SK-N-SH (cell line): Measurements from ENCODE around the gene DCTN3. TPM values are rescaled to one million over a fixed set of nuclear protein-coding genes. Genes with fewer than 3 reads are reported as not detected.
A peak's percentile ranks its signal among the peaks of the same experiment; 100 is the strongest.

Experiments
- CTCF ChIA-PET: fragments of 300-600, 350-600 bp; formaldehyde crosslinking; extraction: SDS; loops from one replicate; lab custom pipeline; 2021; lab: Yijun Ruan, JAX
- POLR2A ChIA-PET: fragments of 350-600 bp; sonication (Branson Sonifier 250); formaldehyde crosslinking; extraction: SDS; loops from one replicate; lab custom pipeline; 2020; ENCODE audit warnings: antibody characterized with exemption, inconsistent platforms; lab: Yijun Ruan, JAX
- DNase-seq: peaks from one replicate; pipeline ENCODE4 v3.0.0; 2012
- H2AFZ ChIP-seq: fragments of 200-600 bp; sonication (generic); 2 replicates; pipeline ENCODE4 v1.8.1; 2016; ENCODE audit warnings: antibody characterized with exemption, mild to moderate bottlenecking, low read depth
- H3F3A ChIP-seq: fragments of 200-600 bp; sonication (generic); replicated peaks from 2 replicates; pipeline ENCODE3; 2016; ENCODE audit warnings: antibody characterized with exemption, mild to moderate bottlenecking; ENCODE audit not compliant: insufficient read depth
- H3K27ac ChIP-seq, 2 experiments: fragments of 200-500 bp in 1 of 2; fragments of 200-600 bp in 1 of 2; sonication (Bioruptor generic) in 1 of 2; sonication (generic), shearing (Covaris generic) in 1 of 2; 2 replicates each; pipeline versions ENCODE4 v1.5.1 to v1.6.1; 2014 to 2016; ENCODE audit warnings: low read depth in 2 of 2, inconsistent platforms in 1 of 2, low read length in 1 of 2, mild to moderate bottlenecking in 1 of 2, mixed read lengths in 1 of 2
- H3K27me3 ChIP-seq: fragments of 200-600 bp; sonication (generic), shearing (Covaris generic); 2 replicates; pipeline ENCODE4 v1.6.1; 2016; ENCODE audit warnings: mixed run types; ENCODE audit not compliant: insufficient read depth
- H3K36me3 ChIP-seq, 2 experiments: fragments of 200-500 bp in 1 of 2; fragments of 200-600 bp in 1 of 2; sonication (Bioruptor generic) in 1 of 2; sonication (generic) in 1 of 2; replicated peaks in 1 of 2; 2 replicates each; pipeline versions ENCODE3 to v1.5.1; 2014 to 2016; ENCODE audit warnings: low read length in 1 of 2, mild to moderate bottlenecking in 1 of 2; ENCODE audit not compliant: insufficient read depth in 2 of 2, control insufficient read depth in 1 of 2
- H3K4me1 ChIP-seq, 2 experiments: fragments of 200-500 bp in 1 of 2; fragments of 200-600 bp in 1 of 2; sonication (Bioruptor generic) in 1 of 2; sonication (generic), shearing (Covaris generic) in 1 of 2; 2 replicates each; pipeline versions ENCODE4 v1.5.1 to v1.6.1; 2014 to 2016; ENCODE audit warnings: low read depth in 1 of 2, low read length in 1 of 2, mixed run types in 1 of 2; ENCODE audit not compliant: insufficient read depth in 2 of 2, control insufficient read depth in 1 of 2
- H3K4me2 ChIP-seq: fragments of 200-600 bp; sonication (generic), shearing (Covaris generic); 2 replicates; pipeline ENCODE4 v1.6.1; 2017; ENCODE audit warnings: mixed run types
- H3K4me3 ChIP-seq, 2 experiments: fragments of 200-500 bp in 1 of 2; fragments of 200-600 bp in 1 of 2; sonication (Bioruptor generic) in 1 of 2; sonication (generic), shearing (Covaris generic) in 1 of 2; 2 replicates each; pipeline versions ENCODE4 v1.5.1 to v1.8.1; 2014 to 2016; ENCODE audit warnings: low read depth in 2 of 2, inconsistent platforms in 1 of 2, low read length in 1 of 2, mild to moderate bottlenecking in 1 of 2, mixed read lengths in 1 of 2, moderate library complexity in 1 of 2
- H3K79me2 ChIP-seq: fragments of 200-600 bp; sonication (generic); 2 replicates; pipeline ENCODE4 v1.8.1; 2017; ENCODE audit warnings: mild to moderate bottlenecking; ENCODE audit not compliant: insufficient read depth
- H3K9ac ChIP-seq: fragments of 200-600 bp; sonication (generic); 2 replicates; pipeline ENCODE4 v1.6.1; 2017; ENCODE audit warnings: mixed run types
- H3K9me2 ChIP-seq: fragments of 200-600 bp; sonication (generic); 2 replicates; pipeline ENCODE4 v1.6.1; 2017; ENCODE audit warnings: mixed run types
- H3K9me3 ChIP-seq: fragments of 200-600 bp; sonication (generic); 2 replicates; pipeline ENCODE4 v1.6.1; 2017; ENCODE audit warnings: mixed run types, mild to moderate bottlenecking, moderate library complexity
- H4K20me1 ChIP-seq: fragments of 200-600 bp; sonication (generic); 2 replicates; pipeline ENCODE4 v1.6.1; 2017; ENCODE audit warnings: mild to moderate bottlenecking, mixed run types; ENCODE audit not compliant: insufficient read depth
- CHD2 ChIP-seq: fragments of 150-350 bp; IDR thresholded peaks from 2 replicates; pipeline ENCODE4 v1.6.1; 2018; ENCODE audit warnings: low read length; ENCODE audit not compliant: partially characterized antibody
- FOXJ3 ChIP-seq: sonication (generic); formaldehyde crosslinking; IDR thresholded peaks from 2 replicates; pipeline ENCODE4 v1.5.1; 2020; ENCODE audit warnings: mild to moderate bottlenecking, missing genetic modification reagents
- FOXM1 ChIP-seq: IDR thresholded peaks from 2 replicates; pipeline ENCODE4 v1.4.0; 2012; ENCODE audit warnings: low read depth, mild to moderate bottlenecking
- GABPA ChIP-seq: IDR thresholded peaks from 2 replicates; pipeline ENCODE4 v1.4.0; 2012; ENCODE audit warnings: low read depth, mild to moderate bottlenecking
- GATA2 ChIP-seq: sonication (generic); formaldehyde crosslinking; IDR thresholded peaks from 2 replicates; pipeline ENCODE4 v1.5.0; 2020; ENCODE audit warnings: mild to moderate bottlenecking, missing genetic modification reagents
- IRF3 ChIP-seq: fragments of 150-350 bp; IDR thresholded peaks from 2 replicates; pipeline ENCODE4 v1.6.1; 2016; ENCODE audit warnings: mild to moderate bottlenecking, low read depth, low read length
- MXI1 ChIP-seq: IDR thresholded peaks from 2 replicates; pipeline ENCODE4 v1.6.1; 2012; ENCODE audit warnings: mild to moderate bottlenecking, low read depth, low read length, improper control_type of control experiment
- NFIC ChIP-seq: IDR thresholded peaks from 2 replicates; pipeline ENCODE4 v1.4.0; 2012; ENCODE audit warnings: borderline replicate concordance
- NRF1 ChIP-seq: IDR thresholded peaks from 2 replicates; pipeline ENCODE4 v1.6.1; 2012; ENCODE audit warnings: low read depth, mild to moderate bottlenecking, low read length
- RAD21 ChIP-seq: IDR thresholded peaks from 2 replicates; pipeline ENCODE4 v1.6.1; 2012; ENCODE audit warnings: mild to moderate bottlenecking, low read length
- RCOR1 ChIP-seq: fragments of 150-350 bp; IDR thresholded peaks from 2 replicates; pipeline ENCODE4 v1.6.1; 2017; ENCODE audit warnings: antibody characterized with exemption, low read length
- RFX5 ChIP-seq: IDR thresholded peaks from 2 replicates; pipeline ENCODE4 v1.6.1; 2012; ENCODE audit warnings: mild to moderate bottlenecking, improper control_type of control experiment, low read length
- SIN3A ChIP-seq: IDR thresholded peaks from 2 replicates; pipeline ENCODE4 v1.6.1; 2012; ENCODE audit warnings: low read depth, mild to moderate bottlenecking, low read length, moderate library complexity, borderline replicate concordance
- SMC3 ChIP-seq: IDR thresholded peaks from 2 replicates; pipeline ENCODE4 v1.6.1; 2012; ENCODE audit warnings: low read depth, low read length, improper control_type of control experiment
- TAF1 ChIP-seq: IDR thresholded peaks from 2 replicates; pipeline ENCODE4 v1.6.1; 2012; ENCODE audit warnings: low read depth, mild to moderate bottlenecking, low read length, moderate library complexity, borderline replicate concordance
- TCF12 ChIP-seq: IDR thresholded peaks from 2 replicates; pipeline ENCODE4 v1.4.0; 2012
- TEAD4 ChIP-seq: IDR thresholded peaks from 2 replicates; pipeline ENCODE4 v1.4.0; 2012; ENCODE audit warnings: mild to moderate bottlenecking, borderline replicate concordance; ENCODE audit not compliant: insufficient read depth
- USF1 ChIP-seq: IDR thresholded peaks from 2 replicates; pipeline ENCODE4 v1.4.0; 2012; ENCODE audit warnings: low read depth, borderline replicate concordance
- YY1 ChIP-seq: IDR thresholded peaks from 2 replicates; pipeline ENCODE4 v1.4.0; 2012; ENCODE audit warnings: low read depth, mild to moderate bottlenecking
- ZBTB33 ChIP-seq: IDR thresholded peaks from 2 replicates; pipeline ENCODE4 v1.4.0; 2012; ENCODE audit warnings: low read depth, borderline replicate concordance
- WGBS: methylation state at CpG from one replicate; pipeline ENCODE4 v1.1.6; 2017; ENCODE audit warnings: low lambda C conversion rate; 5-methylcytosine and 5-hydroxymethylcytosine counted together
- polyA plus RNA-seq, 3 experiments: library from polyadenylated mRNA; depleted of rRNA; stranded (reverse); fragments of >200 nt; gene quantifications; 2 replicates each; pipeline ENCODE4 v1.2.3, GENCODE V29; 2012

DCTN3 gene
- polyA plus RNA-seq, 1 of the 3 experiments (the other 2 are of a cell fraction), result 300 TPM

GRCh38 chr9:34582787-34583186 is 37.5 kb downstream of the DCTN3 start:
- DNase-seq, result no peak
- ChIA-PET POLR2A (interaction anchor here (1.8 to 2.2 kb wide), 2 partner anchors 12 to 25 kb away, joined by 6 to 10 read pairs; no protein-coding TSS in a partner anchor), CTCF (interaction anchor here (0.9 to 12.0 kb wide), 9 partner anchors 10 to 178 kb away, joined by 3 to 129 read pairs (median 5); no protein-coding TSS in a partner anchor)
- no peaks in the 10 kb centered on the region for H3F3A ChIP-seq
- H3K4me2 ChIP-seq, result no peak overlapping the region
- H3K9me2 ChIP-seq, result no peaks in the 10 kb centered on the region
- H3K27ac ChIP-seq, result peak overlapping the region in 1 of 2 experiments; percentile 71; a peak in 2 of 4 replicates
- WGBS, result 85% methylated on average over 5 of the region's 5 CpGs
- H3K79me2 ChIP-seq, result no peaks in the 10 kb centered on the region
- H3K4me1 ChIP-seq, result peaks cover 0 to 87% of the 10 kb centered on the region in 2 experiments; a peak in 2 of 4 replicates
- H4K20me1 ChIP-seq, result no peaks in the 10 kb centered on the region
- H3K36me3 ChIP-seq, result no peaks in the 10 kb centered on the region
- peaks cover 57% of the 10 kb centered on the region for H3K27me3 ChIP-seq
- H2AFZ ChIP-seq, result no peak overlapping the region
- H3K9ac ChIP-seq, result no peak overlapping the region
- TF ChIP-seq MXI1 (0 out of 2 replicates have a peak, but pooled peaks have one; percentile 27), SIN3A (no peak)
- H3K9me3 ChIP-seq, result no peaks in the 10 kb centered on the region
- H3K4me3 ChIP-seq, result no peak overlapping the region

GRCh38 chr9:34581318-34581717 is 39.0 kb downstream of the DCTN3 start:
- no peak overlapping the region for H3K9ac ChIP-seq
- H3K36me3 ChIP-seq, result no peaks in the 10 kb centered on the region
- DNase-seq, result no peak
- H2AFZ ChIP-seq, result no peak overlapping the region
- 68% methylated on average over 3 of the region's 3 CpGs for WGBS
- no peaks in the 10 kb centered on the region for H3F3A ChIP-seq
- H3K27me3 ChIP-seq, result peaks cover 43% of the 10 kb centered on the region
- ChIA-PET CTCF (interaction anchor here (0.6 to 12.0 kb wide), 4 partner anchors 11 to 80 kb away, joined by 3 to 129 read pairs (median 58); no protein-coding TSS in a partner anchor), POLR2A (interaction anchor here (2.2 kb wide), 1 partner anchor 23 kb away, joined by 10 read pairs; no protein-coding TSS in a partner anchor)
- H3K4me3 ChIP-seq, result no peak overlapping the region
- H3K9me2 ChIP-seq, result no peaks in the 10 kb centered on the region
- H3K27ac ChIP-seq, result peak overlapping the region in 1 of 2 experiments; percentile 8; a peak in 1 of 4 replicates
- no peaks in the 10 kb centered on the region for H3K79me2 ChIP-seq
- H4K20me1 ChIP-seq, result no peaks in the 10 kb centered on the region
- H3K4me1 ChIP-seq, result peaks cover 0 to 87% of the 10 kb centered on the region in 2 experiments; a peak in 2 of 4 replicates
- H3K4me2 ChIP-seq, result no peak overlapping the region
- no peak for TF ChIP-seq TCF12
- no peak for TF ChIP-seq NRF1
- TF ChIP-seq CHD2, result no peak
- no peak for TF ChIP-seq YY1
- TF ChIP-seq NFIC, result no peak
- TF ChIP-seq GATA2 (CRISPR knock-in tag), result no peak
- TF ChIP-seq SMC3, result no peak
- no peak for TF ChIP-seq RCOR1
- TF ChIP-seq RAD21, result no peak
- TF ChIP-seq IRF3, result no peak
- TF ChIP-seq GABPA, result no peak
- no peak for TF ChIP-seq USF1
- TF ChIP-seq TAF1, result no peak
- no peak for TF ChIP-seq FOXM1
- no peak for TF ChIP-seq RFX5
- no peak for TF ChIP-seq FOXJ3
- TF ChIP-seq ZBTB33, result no peak
- no peak for TF ChIP-seq TEAD4
- no peaks in the 10 kb centered on the region for H3K9me3 ChIP-seq
